CD8-positive, alpha-beta memory T cell (primary cell): Measurements from ENCODE around the gene CEACAM19. TPM values are rescaled to one million over a fixed set of nuclear protein-coding genes. Genes with fewer than 3 reads are reported as not detected.

Source experiments
- CTCF ChIA-PET: fragments of 350-600 bp; sonication (Branson Sonifier 250); formaldehyde crosslinking; loops from one replicate; lab custom pipeline; 2021; ENCODE audit warnings: antibody characterized with exemption; lab: Charles Lee
- POLR2A ChIA-PET: fragments of 350-600 bp; sonication (Branson Sonifier 250); formaldehyde crosslinking; loops from one replicate; lab custom pipeline; 2021; ENCODE audit warnings: antibody characterized with exemption; lab: Charles Lee
- DNase-seq, 5 donors: peaks; one replicate each; pipeline versions ENCODE4 v3.0.0 to v3.0.0-alpha.2; 2020 to 2022; ENCODE audit warnings: mixed read lengths in 1 of 5
- H3K27ac ChIP-seq: one replicate; pipeline ENCODE4 v1.7.0; 2013; ENCODE audit warnings: low read depth, mild to moderate bottlenecking, low read length, moderate library complexity
- H3K27me3 ChIP-seq: 2 replicates; pipeline ENCODE4 v1.7.0; 2013; ENCODE audit warnings: low read length, mild to moderate bottlenecking; ENCODE audit not compliant: insufficient read depth, poor library complexity, severe bottlenecking
- H3K36me3 ChIP-seq: 2 replicates; pipeline ENCODE4 v1.7.0; 2013; ENCODE audit warnings: mild to moderate bottlenecking, low read length, moderate library complexity; ENCODE audit not compliant: insufficient read depth
- H3K4me1 ChIP-seq: 2 replicates; pipeline ENCODE4 v1.7.0; 2013; ENCODE audit warnings: mild to moderate bottlenecking, low read length, moderate library complexity; ENCODE audit not compliant: insufficient read depth
- H3K4me3 ChIP-seq: 2 replicates; pipeline ENCODE4 v1.7.0; 2013; ENCODE audit warnings: mild to moderate bottlenecking, low read length
- H3K9me3 ChIP-seq: 2 replicates; pipeline ENCODE4 v1.7.0; 2013; ENCODE audit warnings: mild to moderate bottlenecking, low read length
- H3K27ac Mint-ChIP-seq, 8 donors: one replicate each; pipeline ENCODE4 v1.8.0; 2020 to 2021; ENCODE audit warnings: mixed read lengths in 8 of 8, mild to moderate bottlenecking in 6 of 8, inconsistent platforms in 3 of 8, moderate library complexity in 3 of 8
- H3K27me3 Mint-ChIP-seq, 2 donors: one replicate each; pipeline ENCODE4 v1.8.0; 2020 to 2021; ENCODE audit warnings: mixed read lengths in 2 of 2, mild to moderate bottlenecking in 1 of 2, moderate library complexity in 1 of 2
- H3K36me3 Mint-ChIP-seq, 3 donors: one replicate each; pipeline ENCODE4 v1.8.0; 2020 to 2021; ENCODE audit warnings: mixed read lengths in 3 of 3, inconsistent platforms in 1 of 3, mild to moderate bottlenecking in 1 of 3
- H3K4me1 Mint-ChIP-seq, 3 donors: one replicate each; pipeline ENCODE4 v1.8.0; 2020 to 2021; ENCODE audit warnings: mixed read lengths in 3 of 3, inconsistent platforms in 1 of 3, mild to moderate bottlenecking in 1 of 3
- H3K4me3 Mint-ChIP-seq, 7 donors: one replicate each; pipeline ENCODE4 v1.8.0; 2020 to 2021; ENCODE audit warnings: mixed read lengths in 7 of 7, mild to moderate bottlenecking in 6 of 7, moderate library complexity in 4 of 7, inconsistent platforms in 2 of 7
- H3K9me3 Mint-ChIP-seq, 5 donors: one replicate each; pipeline ENCODE4 v1.8.0; 2020 to 2022; ENCODE audit warnings: mixed read lengths in 5 of 5, mild to moderate bottlenecking in 3 of 5, moderate library complexity in 2 of 5, inconsistent platforms in 1 of 5
- polyA plus RNA-seq: library from polyadenylated mRNA; unstranded; fragments of 300-500 nt; fragmentation: Illumina TruSeq; gene quantifications from one replicate; pipeline ENCODE4 v1.2.3, GENCODE V29; 2021
- total RNA-seq, 2 experiments: library from RNA; stranded (reverse); gene quantifications; one replicate each; pipeline ENCODE4 v1.2.3, GENCODE V29; 2021

CEACAM19 gene
- total and polyA plus RNA-seq, 3 experiments from 2014 or later: 0.18 to 0.24 TPM; not detected in 1

DNA sequence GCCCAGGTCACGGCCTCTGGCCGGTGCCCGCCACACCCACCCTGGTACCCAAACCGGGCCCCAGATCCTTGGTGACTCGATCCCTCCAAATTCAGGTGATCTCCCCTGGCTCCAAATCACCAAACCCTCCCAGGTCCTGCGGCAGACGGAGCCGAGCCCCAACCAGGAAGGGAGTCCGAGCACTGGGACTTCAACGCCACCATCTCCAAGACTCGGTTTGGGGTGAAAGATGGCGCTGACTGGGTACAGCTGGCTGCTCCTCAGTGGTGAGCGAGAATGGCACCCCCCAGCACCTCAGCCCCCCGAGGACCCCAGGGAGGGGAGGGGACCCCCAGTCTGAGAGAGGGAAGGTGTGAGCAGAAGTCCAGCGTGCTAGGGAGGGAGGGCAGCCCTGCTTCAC is 29.9 kb downstream of the CEACAM19 start:
- H3K9me3 ChIP-seq: no peaks in the 10 kb centered on the region
- POLR2A ChIA-PET: no interaction called here
- no peaks in the 10 kb centered on the region for H3K4me1 ChIP-seq
- CTCF ChIA-PET: interaction anchor here (0.6 kb wide), 1 partner anchor 167 kb away, joined by 3 read pairs; no protein-coding TSS in a partner anchor
- H3K27me3 Mint-ChIP-seq: peaks cover 10 to 27% of the 10 kb centered on the region in 2 donors
- DNase-seq: no peak
- H3K27ac ChIP-seq: no peak overlapping the region
- H3K4me3 Mint-ChIP-seq: no peak overlapping the region
- H3K4me1 Mint-ChIP-seq: no peaks in the 10 kb centered on the region
- no peaks in the 10 kb centered on the region for H3K27me3 ChIP-seq
- H3K36me3 ChIP-seq: no peaks in the 10 kb centered on the region
- no peak overlapping the region for H3K27ac Mint-ChIP-seq
- no peak overlapping the region for H3K4me3 ChIP-seq
- H3K9me3 Mint-ChIP-seq: no peaks in the 10 kb centered on the region
- peaks cover 0 to 3% (median 0%) of the 10 kb centered on the region in 3 donors for H3K36me3 Mint-ChIP-seq

DNA sequence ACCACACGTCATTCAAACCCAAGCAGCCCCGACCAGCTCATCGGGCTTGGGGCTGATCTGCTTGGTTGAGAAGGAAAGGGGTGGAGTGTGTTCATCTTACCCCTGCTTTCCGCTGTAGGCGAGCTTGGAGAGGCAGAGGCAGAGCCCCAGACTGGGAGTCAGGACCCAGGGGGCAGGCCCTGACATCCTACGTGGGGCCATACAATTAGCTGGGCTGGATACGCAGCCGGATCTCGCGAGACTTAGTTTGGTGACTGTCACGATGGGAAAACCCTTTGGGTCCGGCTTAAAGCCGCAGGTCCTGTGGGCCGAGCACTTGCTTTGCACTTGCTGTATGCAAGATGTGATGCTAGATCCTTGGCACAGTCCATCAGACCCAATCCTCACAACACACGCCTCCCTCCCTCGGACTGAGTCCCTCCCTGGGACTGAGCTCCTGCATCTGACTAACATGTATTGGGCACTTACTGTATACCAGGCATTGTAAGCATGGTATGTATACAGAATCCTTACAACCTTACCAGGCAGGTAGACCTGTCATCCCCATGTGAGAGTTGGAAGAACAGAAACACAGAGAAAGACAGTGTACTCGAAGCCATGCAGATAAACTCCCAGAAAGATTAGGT is 31.4 kb downstream of the CEACAM19 start:
- no peaks in the 10 kb centered on the region for H3K36me3 Mint-ChIP-seq
- POLR2A ChIA-PET: no interaction called here
- no peak overlapping the region for H3K4me3 Mint-ChIP-seq
- H3K9me3 Mint-ChIP-seq: no peaks in the 10 kb centered on the region
- no peaks in the 10 kb centered on the region for H3K4me1 Mint-ChIP-seq
- H3K27me3 Mint-ChIP-seq: peaks cover 7 to 19% of the 10 kb centered on the region in 2 donors
- Histone ChIP-seq H3K36me3 (no peaks in the 10 kb centered on the region), H3K4me3 (no peak overlapping the region), H3K27ac (no peak overlapping the region), H3K4me1 (no peaks in the 10 kb centered on the region), H3K27me3 (no peaks in the 10 kb centered on the region), H3K9me3 (no peaks in the 10 kb centered on the region)
- no peak for DNase-seq
- no peak overlapping the region for H3K27ac Mint-ChIP-seq
- CTCF ChIA-PET: interaction anchor here (0.8 to 1.0 kb wide), 2 partner anchors 13 to 68 kb away, joined by 3 to 4 read pairs; no protein-coding TSS in a partner anchor

DNA sequence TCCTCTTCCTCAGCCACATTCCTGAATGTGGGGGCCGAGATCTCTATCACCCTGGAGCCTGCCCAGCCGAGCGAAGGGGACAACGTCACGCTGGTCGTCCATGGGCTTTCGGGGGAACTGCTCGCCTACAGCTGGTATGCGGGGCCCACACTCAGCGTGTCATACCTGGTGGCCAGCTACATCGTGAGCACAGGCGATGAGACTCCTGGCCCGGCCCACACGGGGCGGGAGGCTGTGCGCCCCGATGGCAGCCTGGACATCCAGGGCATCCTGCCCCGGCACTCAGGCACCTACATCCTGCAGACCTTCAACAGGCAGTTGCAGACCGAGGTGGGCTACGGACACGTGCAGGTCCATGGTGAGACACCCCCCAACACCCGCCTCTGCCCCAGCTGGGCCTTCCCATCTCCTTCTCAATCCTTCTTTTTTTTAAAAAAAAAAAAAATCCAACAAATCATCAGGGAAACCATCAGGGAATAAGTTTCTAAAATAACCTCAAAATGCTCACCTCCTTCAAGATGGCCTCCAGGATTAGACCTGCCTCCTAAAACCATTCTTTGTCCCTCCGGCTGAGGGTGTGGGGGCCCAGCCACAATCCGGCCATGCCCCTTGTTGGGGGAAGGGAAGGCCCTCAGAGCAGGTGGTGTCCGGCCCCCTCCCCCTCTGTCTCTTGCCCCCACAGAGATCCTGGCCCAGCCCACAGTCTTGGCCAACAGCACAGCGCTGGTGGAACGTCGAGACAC is 32.2 kb downstream of the CEACAM19 start:
- DNase-seq: no peak
- no peak overlapping the region for H3K27ac ChIP-seq
- Mint-ChIP-seq H3K27ac (no peak overlapping the region), H3K27me3 (peaks cover 6 to 12% of the 10 kb centered on the region in 2 donors), H3K36me3 (no peaks in the 10 kb centered on the region), H3K9me3 (no peaks in the 10 kb centered on the region), H3K4me3 (no peak overlapping the region), H3K4me1 (no peaks in the 10 kb centered on the region)
- no peaks in the 10 kb centered on the region for H3K36me3 ChIP-seq
- CTCF ChIA-PET: interaction anchor here (0.6 to 1.0 kb wide), 2 partner anchors 67 to 92 kb away, joined by 3 to 4 read pairs; no protein-coding TSS in a partner anchor
- H3K4me1 ChIP-seq: no peaks in the 10 kb centered on the region
- no peaks in the 10 kb centered on the region for H3K9me3 ChIP-seq
- POLR2A ChIA-PET: no interaction called here
- no peak overlapping the region for H3K4me3 ChIP-seq
- no peaks in the 10 kb centered on the region for H3K27me3 ChIP-seq

DNA sequence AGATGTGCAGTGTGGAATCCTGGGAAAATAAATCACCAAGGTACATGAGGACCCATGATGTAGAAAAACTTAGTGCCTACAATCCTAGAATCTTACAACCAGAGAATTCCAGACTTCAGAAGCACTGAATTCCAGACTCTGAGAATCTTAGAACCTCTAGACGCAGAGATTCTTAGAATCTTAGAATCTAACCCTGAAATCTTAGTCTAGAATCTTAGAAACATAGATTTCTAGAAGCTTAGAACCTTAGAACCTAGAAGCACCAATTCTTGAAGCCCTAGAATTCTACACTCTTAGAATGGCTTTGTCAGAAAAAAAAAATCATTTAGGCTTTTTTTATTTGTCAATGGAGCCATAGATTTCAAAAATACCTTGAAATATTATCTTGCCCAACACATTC is 33.7 kb downstream of the CEACAM19 start:
- H3K27me3 Mint-ChIP-seq: peaks cover 6 to 12% of the 10 kb centered on the region in 2 donors
- ChIA-PET CTCF (no interaction called here), POLR2A (no interaction called here)
- H3K27ac Mint-ChIP-seq: no peak overlapping the region
- H3K36me3 Mint-ChIP-seq: no peaks in the 10 kb centered on the region
- no peak overlapping the region for H3K4me3 Mint-ChIP-seq
- H3K9me3 Mint-ChIP-seq: no peaks in the 10 kb centered on the region
- Histone ChIP-seq H3K36me3 (no peaks in the 10 kb centered on the region), H3K4me3 (no peak overlapping the region), H3K4me1 (no peaks in the 10 kb centered on the region), H3K27me3 (no peaks in the 10 kb centered on the region), H3K27ac (no peak overlapping the region), H3K9me3 (no peaks in the 10 kb centered on the region)
- no peak for DNase-seq
- no peaks in the 10 kb centered on the region for H3K4me1 Mint-ChIP-seq

DNA sequence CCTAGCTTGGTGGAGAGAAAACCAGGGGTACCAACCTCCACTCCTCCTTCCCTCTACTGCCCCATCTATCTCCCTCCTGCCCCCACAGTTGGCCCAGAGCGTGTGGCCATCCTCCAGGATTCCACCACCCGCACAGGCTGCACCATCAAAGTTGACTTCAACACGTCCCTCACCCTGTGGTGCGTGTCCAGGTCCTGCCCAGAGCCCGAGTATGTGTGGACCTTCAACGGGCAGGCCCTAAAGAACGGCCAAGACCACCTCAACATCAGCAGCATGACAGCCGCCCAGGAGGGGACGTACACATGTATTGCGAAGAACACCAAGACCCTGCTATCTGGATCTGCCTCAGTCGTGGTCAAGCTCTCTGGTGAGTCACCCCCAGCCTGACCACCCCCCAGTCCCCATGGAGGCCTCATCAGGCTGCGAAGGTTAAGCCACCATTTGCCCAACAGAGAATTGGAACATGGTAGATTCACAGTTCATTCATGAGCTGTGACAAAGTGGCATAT is 34.3 kb downstream of the CEACAM19 start:
- Mint-ChIP-seq H3K4me3 (no peak overlapping the region), H3K27me3 (peaks cover 6 to 12% of the 10 kb centered on the region in 2 donors), H3K36me3 (no peaks in the 10 kb centered on the region), H3K4me1 (peaks cover 0 to 3% (median 0%) of the 10 kb centered on the region in 3 donors), H3K9me3 (no peaks in the 10 kb centered on the region), H3K27ac (no peak overlapping the region)
- Histone ChIP-seq H3K4me3 (no peak overlapping the region), H3K4me1 (no peaks in the 10 kb centered on the region), H3K27ac (no peak overlapping the region), H3K27me3 (no peaks in the 10 kb centered on the region), H3K36me3 (no peaks in the 10 kb centered on the region), H3K9me3 (no peaks in the 10 kb centered on the region)
- CTCF ChIA-PET: no interaction called here
- DNase-seq: no peak
- POLR2A ChIA-PET: no interaction called here

DNA sequence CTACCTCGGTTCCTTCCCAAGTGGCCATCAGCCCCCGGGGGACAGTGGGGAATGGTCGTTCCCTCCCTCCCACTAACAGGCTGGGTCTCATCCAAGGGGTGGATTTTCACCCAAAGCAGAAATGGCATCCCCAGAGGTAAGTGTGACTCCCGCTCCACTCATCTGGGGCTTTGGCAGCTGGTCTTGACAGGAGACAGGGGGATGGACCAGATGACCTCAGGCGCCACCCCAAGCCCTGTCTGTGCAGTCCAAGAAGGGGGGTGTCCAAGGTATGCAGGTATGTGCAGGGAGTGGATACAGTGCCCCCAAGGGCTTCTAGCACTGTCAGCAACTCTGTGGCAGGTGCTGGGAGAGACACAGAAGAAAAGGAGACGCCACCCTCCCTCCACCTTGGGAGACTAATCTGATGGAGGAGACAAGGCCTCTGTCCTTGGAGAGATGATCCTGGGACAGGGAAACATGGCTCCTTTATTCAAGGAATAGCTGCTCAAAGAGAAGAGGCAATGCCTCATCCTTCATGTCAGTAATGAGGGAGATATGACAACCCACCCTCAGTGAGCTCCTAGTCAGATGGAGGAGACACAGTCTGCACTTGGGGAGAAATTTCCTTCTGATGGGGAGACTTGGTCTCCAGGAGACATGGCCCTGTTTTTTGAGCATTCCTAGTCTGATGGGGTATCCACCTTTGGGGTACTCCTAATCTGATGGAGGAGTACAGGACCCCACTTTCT is 35.4 kb downstream of the CEACAM19 start:
- ChIA-PET POLR2A (no interaction called here), CTCF (no interaction called here)
- no peaks in the 10 kb centered on the region for H3K9me3 Mint-ChIP-seq
- Histone ChIP-seq H3K4me1 (no peaks in the 10 kb centered on the region), H3K9me3 (no peaks in the 10 kb centered on the region), H3K27ac (no peak overlapping the region), H3K27me3 (no peaks in the 10 kb centered on the region), H3K36me3 (no peaks in the 10 kb centered on the region), H3K4me3 (no peak overlapping the region)
- H3K4me1 Mint-ChIP-seq: peaks cover 0 to 6% (median 0%) of the 10 kb centered on the region in 3 donors
- no peak for DNase-seq
- H3K27me3 Mint-ChIP-seq: peaks cover 6 to 12% of the 10 kb centered on the region in 2 donors
- no peak overlapping the region for H3K4me3 Mint-ChIP-seq
- no peak overlapping the region for H3K27ac Mint-ChIP-seq
- H3K36me3 Mint-ChIP-seq: no peaks in the 10 kb centered on the region

DNA sequence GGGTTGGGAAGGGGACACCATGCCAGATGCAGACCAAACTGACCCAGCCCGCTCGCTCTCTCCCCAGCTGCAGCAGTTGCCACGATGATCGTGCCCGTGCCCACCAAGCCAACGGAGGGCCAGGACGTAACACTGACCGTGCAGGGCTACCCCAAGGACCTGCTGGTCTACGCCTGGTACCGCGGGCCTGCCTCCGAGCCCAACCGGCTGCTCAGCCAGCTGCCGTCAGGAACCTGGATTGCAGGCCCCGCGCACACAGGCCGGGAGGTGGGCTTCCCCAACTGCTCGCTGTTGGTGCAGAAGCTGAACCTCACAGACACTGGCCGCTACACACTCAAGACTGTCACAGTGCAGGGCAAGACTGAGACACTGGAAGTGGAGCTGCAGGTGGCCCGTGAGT is 36.5 kb downstream of the CEACAM19 start:
- Mint-ChIP-seq H3K27me3 (peaks cover 5 to 10% of the 10 kb centered on the region in 2 donors), H3K4me1 (peaks cover 0 to 6% (median 0%) of the 10 kb centered on the region in 3 donors), H3K27ac (no peak overlapping the region), H3K9me3 (no peaks in the 10 kb centered on the region), H3K4me3 (no peak overlapping the region), H3K36me3 (no peaks in the 10 kb centered on the region)
- DNase-seq: no peak
- Histone ChIP-seq H3K27me3 (no peaks in the 10 kb centered on the region), H3K4me3 (no peak overlapping the region), H3K4me1 (no peaks in the 10 kb centered on the region), H3K36me3 (no peaks in the 10 kb centered on the region), H3K27ac (no peak overlapping the region), H3K9me3 (no peaks in the 10 kb centered on the region)
- POLR2A ChIA-PET: no interaction called here
- CTCF ChIA-PET: interaction anchor here (1.9 kb wide), 1 partner anchor 16 kb away, joined by 8 read pairs; no protein-coding TSS in a partner anchor
